Activated CD8-positive, alpha-beta T cell treated with anti-CD3 and anti-CD28 coated beads, Interleukin-2, amount 10 ng/mL, durations not matched to agents 7 days and 5 days (primary cell): Measurements from ENCODE around the gene SLC6A3. TPM values are rescaled to one million over a fixed set of nuclear protein-coding genes. Genes with fewer than 3 reads are reported as not detected.

Source experiments
- ATAC-seq: fragments of 150-1000 bp; cut with Tn5 transposase; one replicate; pipeline ENCODE4 v1.10.0; 2021; ENCODE audit warnings: moderate library complexity
- CTCF ChIA-PET: fragments of 350-600 bp; sonication (Branson Sonifier 250); formaldehyde crosslinking; loops from one replicate; lab custom pipeline; 2021; ENCODE audit warnings: antibody characterized with exemption; lab: Charles Lee
- POLR2A ChIA-PET: fragments of 350-600 bp; sonication (Branson Sonifier 250); formaldehyde crosslinking; loops from one replicate; lab custom pipeline; 2021; ENCODE audit warnings: antibody characterized with exemption; lab: Charles Lee
- DNase-seq: peaks from one replicate; pipeline ENCODE4 v3.0.0-alpha.2; 2020
- H3K27ac Mint-ChIP-seq: one replicate; pipeline ENCODE4 v1.8.0; 2021; ENCODE audit warnings: mild to moderate bottlenecking, mixed read lengths
- H3K27me3 Mint-ChIP-seq: one replicate; pipeline ENCODE4 v1.8.0; 2021; ENCODE audit warnings: low read depth, mixed read lengths
- H3K36me3 Mint-ChIP-seq: one replicate; pipeline ENCODE4 v1.8.0; 2021; ENCODE audit warnings: low read depth, mixed read lengths
- H3K4me1 Mint-ChIP-seq: one replicate; pipeline ENCODE4 v1.8.0; 2021; ENCODE audit warnings: low read depth, mixed read lengths
- H3K4me3 Mint-ChIP-seq: one replicate; pipeline ENCODE4 v1.8.0; 2021; ENCODE audit warnings: mild to moderate bottlenecking, mixed read lengths
- H3K9me3 Mint-ChIP-seq: one replicate; pipeline ENCODE4 v1.8.0; 2022; ENCODE audit warnings: mixed read lengths; ENCODE audit not compliant: insufficient read depth
- total RNA-seq, 2 experiments: library from RNA; stranded (reverse); gene quantifications; one replicate each; pipeline ENCODE4 v1.2.3, GENCODE V29; 2021

The SLC6A3 gene
- total RNA-seq: not detected

- Mint-ChIP-seq H3K4me3 (no peak within 1 kb of the TSS), H3K27ac (no peak within 1 kb of the TSS)
- ATAC-seq: peak; percentile 22
Measured at GRCh38 chr5:1445313-1445688, at the start of gene SLC6A3. TSS of gene SLC6A3 (minus strand) at chr5:1445440. CDS start at chr5:1443197, 2,243 bp downstream.

GRCh38 chr5:1493941-1494340, 48.7 kb upstream of the SLC6A3 start:
- no peak for DNase-seq
- Mint-ChIP-seq H3K9me3 (no peaks in the 10 kb centered on the region), H3K27me3 (no peaks in the 10 kb centered on the region), H3K27ac (no peak overlapping the region), H3K4me3 (no peak overlapping the region), H3K36me3 (peaks cover 25% of the 10 kb centered on the region), H3K4me1 (peaks cover 43% of the 10 kb centered on the region)
- CTCF ChIA-PET: no interaction called here
- no peak for ATAC-seq
- POLR2A ChIA-PET: no interaction called here

More at GRCh38 chr5:1445313-1445688, at the start of gene SLC6A3:
- H3K9me3 Mint-ChIP-seq: no peaks in the 10 kb centered on the region
- no peaks in the 10 kb centered on the region for H3K36me3 Mint-ChIP-seq
- peaks cover 55% of the 10 kb centered on the region for H3K27me3 Mint-ChIP-seq
- CTCF ChIA-PET: no interaction called here
- DNase-seq: no peak
- H3K4me1 Mint-ChIP-seq: peaks cover 18% of the 10 kb centered on the region
- POLR2A ChIA-PET: no interaction called here

GRCh38 chr5:1493413-1493812, 48.2 kb upstream of the SLC6A3 start:
- Mint-ChIP-seq H3K36me3 (peaks cover 25% of the 10 kb centered on the region), H3K27me3 (no peaks in the 10 kb centered on the region), H3K4me1 (peaks cover 48% of the 10 kb centered on the region), H3K4me3 (no peak overlapping the region), H3K9me3 (no peaks in the 10 kb centered on the region), H3K27ac (no peak overlapping the region)
- DNase-seq (no peak), ATAC-seq (no peak)
- CTCF ChIA-PET: interaction anchor here (1.4 to 2.3 kb wide), 3 partner anchors 14 to 151 kb away, joined by 4 to 11 read pairs (median 4); no protein-coding TSS in a partner anchor
- POLR2A ChIA-PET: no interaction called here

GRCh38 chr5:1492757-1493156, 47.5 kb upstream of the SLC6A3 start:
- ATAC-seq: no peak
- Mint-ChIP-seq H3K4me3 (no peak overlapping the region), H3K9me3 (no peaks in the 10 kb centered on the region), H3K4me1 (peaks cover 48% of the 10 kb centered on the region), H3K36me3 (peaks cover 28% of the 10 kb centered on the region), H3K27ac (no peak overlapping the region), H3K27me3 (no peaks in the 10 kb centered on the region)
- peak; percentile 29 for DNase-seq
- POLR2A ChIA-PET: no interaction called here
- CTCF ChIA-PET: interaction anchor here (0.9 to 2.3 kb wide), 4 partner anchors 13 to 160 kb away, joined by 3 to 11 read pairs (median 4); no protein-coding TSS in a partner anchor

GRCh38 chr5:1490376-1490775, 45.1 kb upstream of the SLC6A3 start:
- Mint-ChIP-seq H3K27ac (no peak overlapping the region), H3K4me1 (peaks cover 43% of the 10 kb centered on the region), H3K9me3 (no peaks in the 10 kb centered on the region), H3K27me3 (no peaks in the 10 kb centered on the region), H3K36me3 (peaks cover 32% of the 10 kb centered on the region), H3K4me3 (no peak overlapping the region)
- ATAC-seq: no peak
- ChIA-PET CTCF (no interaction called here), POLR2A (no interaction called here)
- no peak for DNase-seq

GRCh38 chr5:1489754-1490153, 44.5 kb upstream of the SLC6A3 start:
- CTCF ChIA-PET: interaction anchor here (0.8 to 1.3 kb wide), 2 partner anchors 10 to 13 kb away, joined by 4 to 7 read pairs; no protein-coding TSS in a partner anchor
- H3K4me1 Mint-ChIP-seq: peaks cover 37% of the 10 kb centered on the region

GRCh38 chr5:1488882-1489680, 43.8 kb upstream of the SLC6A3 start:
- peaks cover 33% of the 10 kb centered on the region for H3K4me1 Mint-ChIP-seq
- no peak overlapping the region for H3K27ac Mint-ChIP-seq
- H3K9me3 Mint-ChIP-seq: no peaks in the 10 kb centered on the region
- peak; percentile 23 for ATAC-seq
- no peak for DNase-seq
- no peaks in the 10 kb centered on the region for H3K27me3 Mint-ChIP-seq
- CTCF ChIA-PET: interaction anchor here (0.5 to 1.3 kb wide), 4 partner anchors 9 to 164 kb away, joined by 3 to 7 read pairs (median 4); no protein-coding TSS in a partner anchor
- H3K4me3 Mint-ChIP-seq: no peak overlapping the region
- POLR2A ChIA-PET: no interaction called here
- H3K36me3 Mint-ChIP-seq: peaks cover 32% of the 10 kb centered on the region

More at GRCh38 chr5:1489754-1490153, 44.5 kb upstream of the SLC6A3 start:
- Mint-ChIP-seq H3K9me3 (no peaks in the 10 kb centered on the region), H3K27ac (no peak overlapping the region), H3K27me3 (no peaks in the 10 kb centered on the region), H3K36me3 (peaks cover 32% of the 10 kb centered on the region), H3K4me3 (no peak overlapping the region)
- DNase-seq (no peak), ATAC-seq (no peak)
- POLR2A ChIA-PET: no interaction called here

GRCh38 chr5:1487079-1487764, 42.0 kb upstream of the SLC6A3 start:
- POLR2A ChIA-PET: no interaction called here
- CTCF ChIA-PET: no interaction called here
- peaks cover 24% of the 10 kb centered on the region for H3K36me3 Mint-ChIP-seq

GRCh38 chr5:1486271-1486670, 41.0 kb upstream of the SLC6A3 start:
- Mint-ChIP-seq H3K27ac (no peak overlapping the region), H3K36me3 (peaks cover 15% of the 10 kb centered on the region), H3K4me3 (no peak overlapping the region), H3K9me3 (no peaks in the 10 kb centered on the region), H3K4me1 (peaks cover 13% of the 10 kb centered on the region), H3K27me3 (no peaks in the 10 kb centered on the region)
- ATAC-seq: no peak
- ChIA-PET CTCF (no interaction called here), POLR2A (no interaction called here)
- no peak for DNase-seq

More at GRCh38 chr5:1487079-1487764, 42.0 kb upstream of the SLC6A3 start:
- ATAC-seq: no peak
- no peak for DNase-seq
- H3K27ac Mint-ChIP-seq: no peak overlapping the region
- H3K27me3 Mint-ChIP-seq: no peaks in the 10 kb centered on the region
- no peaks in the 10 kb centered on the region for H3K9me3 Mint-ChIP-seq
- H3K4me1 Mint-ChIP-seq: peaks cover 15% of the 10 kb centered on the region
- no peak overlapping the region for H3K4me3 Mint-ChIP-seq

- no peak for ATAC-seq
Measured at GRCh38 chr5:1485579-1486118, 40.4 kb upstream of the SLC6A3 start.

GRCh38 chr5:1484730-1485578, 39.7 kb upstream of the SLC6A3 start:
- DNase-seq (no peak), ATAC-seq (no peak)
- H3K27ac Mint-ChIP-seq: no peak overlapping the region
- CTCF ChIA-PET: interaction anchor here (1.1 kb wide), 1 partner anchor 104 kb away, joined by 3 read pairs; no protein-coding TSS in a partner anchor
- H3K4me3 Mint-ChIP-seq: no peak overlapping the region
- no peaks in the 10 kb centered on the region for H3K27me3 Mint-ChIP-seq
- POLR2A ChIA-PET: no interaction called here
- peaks cover 12% of the 10 kb centered on the region for H3K36me3 Mint-ChIP-seq
- peaks cover 11% of the 10 kb centered on the region for H3K4me1 Mint-ChIP-seq
- no peaks in the 10 kb centered on the region for H3K9me3 Mint-ChIP-seq

More at GRCh38 chr5:1485579-1486118, 40.4 kb upstream of the SLC6A3 start:
- no peak for DNase-seq
- POLR2A ChIA-PET: no interaction called here
- Mint-ChIP-seq H3K36me3 (peaks cover 12% of the 10 kb centered on the region), H3K9me3 (no peaks in the 10 kb centered on the region), H3K4me3 (no peak overlapping the region), H3K4me1 (peaks cover 13% of the 10 kb centered on the region), H3K27me3 (no peaks in the 10 kb centered on the region), H3K27ac (no peak overlapping the region)
- CTCF ChIA-PET: interaction anchor here (1.1 kb wide), 1 partner anchor 105 kb away, joined by 3 read pairs; no protein-coding TSS in a partner anchor
